IMR-90 (cell line): ENCODE data around the gene FJX1. TPM values are rescaled to one million over a fixed set of nuclear protein-coding genes. Genes with fewer than 3 reads are reported as not detected.

Experiments
- ATAC-seq: fragments of 200-7000 bp; cut with Tn5 transposase; 2 replicates; pipeline ENCODE4 v1.9.1; 2020; ENCODE audit warnings: low read depth, mild to moderate bottlenecking, moderate library complexity
- BruUV-seq: library from RNA; stranded (reverse); fragments of 400-500 nt; replicated peaks from 2 replicates; lab custom pipeline; 2021; lab: Mats Ljungman, UMichigan
- CTCF ChIA-PET: fragments of 300-600 bp; formaldehyde crosslinking; extraction: SDS; loops from one replicate; lab custom pipeline; 2021; ENCODE audit warnings: antibody characterized with exemption; lab: Yijun Ruan, JAX
- POLR2A ChIA-PET: fragments of 300-600 bp; sonication (Branson Sonifier 250); formaldehyde crosslinking; loops from one replicate; lab custom pipeline; 2022; ENCODE audit warnings: antibody characterized with exemption; ENCODE audit not compliant: unreplicated experiment; lab: Charles Lee
- DNase-seq: peaks from one replicate; pipeline ENCODE4 v3.0.0; 2013
- H2AFZ ChIP-seq: replicated peaks from 2 replicates; pipeline ENCODE3; 2013; ENCODE audit warnings: low read length, mild to moderate bottlenecking; ENCODE audit not compliant: poor library complexity
- H2AK5ac ChIP-seq: 2 replicates; pipeline ENCODE4 v1.6.1; 2013; ENCODE audit warnings: low read depth, low read length, inconsistent platforms
- H2AK9ac ChIP-seq: replicated peaks from 2 replicates; pipeline ENCODE3; 2013; ENCODE audit warnings: mild to moderate bottlenecking, low read depth, low read length, moderate library complexity; ENCODE audit not compliant: poor library complexity
- H2BK120ac ChIP-seq: 2 replicates; pipeline ENCODE4 v1.6.1; 2013; ENCODE audit warnings: low read depth, low read length, inconsistent platforms
- H2BK15ac ChIP-seq: 3 replicates; pipeline ENCODE4 v1.6.1; 2013; ENCODE audit warnings: low read depth, low read length, inconsistent platforms
- H2BK20ac ChIP-seq: 2 replicates; pipeline ENCODE4 v1.6.1; 2013; ENCODE audit warnings: low read depth, mild to moderate bottlenecking, inconsistent platforms, low read length, moderate library complexity
- H2BK5ac ChIP-seq: 2 replicates; pipeline ENCODE4 v1.6.1; 2013; ENCODE audit warnings: mild to moderate bottlenecking, low read depth, low read length, inconsistent platforms; ENCODE audit not compliant: poor library complexity, severe bottlenecking
- H3K14ac ChIP-seq: replicated peaks from 2 replicates; pipeline ENCODE4 v1.6.1; 2013; ENCODE audit warnings: low read depth, low read length, inconsistent platforms
- H3K18ac ChIP-seq: 2 replicates; pipeline ENCODE4 v1.6.1; 2013; ENCODE audit warnings: low read depth, low read length, control low read depth
- H3K23ac ChIP-seq: 2 replicates; pipeline ENCODE4 v1.6.1; 2013; ENCODE audit warnings: low read depth, low read length, inconsistent platforms
- H3K27ac ChIP-seq: 2 replicates; pipeline ENCODE4 v1.5.1; 2013; ENCODE audit warnings: mild to moderate bottlenecking, control low read depth, low read length; ENCODE audit not compliant: insufficient read depth
- H3K27me3 ChIP-seq: 2 replicates; pipeline ENCODE4 v1.6.1; 2013; ENCODE audit warnings: low read length; ENCODE audit not compliant: control insufficient read depth, insufficient read depth
- H3K36me3 ChIP-seq: 2 replicates; pipeline ENCODE4 v1.6.1; 2013; ENCODE audit warnings: low read length, mixed read lengths; ENCODE audit not compliant: control insufficient read depth, insufficient read depth
- H3K4ac ChIP-seq: 2 replicates; pipeline ENCODE4 v1.6.1; 2013; ENCODE audit warnings: low read depth, low read length, inconsistent platforms
- H3K4me1 ChIP-seq: 2 replicates; pipeline ENCODE4 v1.6.1; 2013; ENCODE audit warnings: low read length, mixed read lengths; ENCODE audit not compliant: control insufficient read depth, insufficient read depth
- H3K4me2 ChIP-seq: 2 replicates; pipeline ENCODE4 v1.6.1; 2013; ENCODE audit warnings: low read depth, mild to moderate bottlenecking, control low read depth, low read length, moderate library complexity
- H3K4me3 ChIP-seq: 2 replicates; pipeline ENCODE4 v1.5.1; 2013; ENCODE audit warnings: low read depth, mild to moderate bottlenecking, control low read depth, low read length, moderate library complexity; ENCODE audit not compliant: insufficient read depth
- H3K56ac ChIP-seq: 2 replicates; pipeline ENCODE4 v1.6.1; 2013; ENCODE audit warnings: low read length, inconsistent platforms; ENCODE audit not compliant: insufficient read depth; ENCODE audit errors: extremely low read depth
- H3K79me1 ChIP-seq, 2 experiments: 2 replicates each; pipeline ENCODE4 v1.6.1; 2013; ENCODE audit warnings: low read length in 2 of 2, inconsistent platforms in 1 of 2, low read depth in 1 of 2
- H3K9ac ChIP-seq: 2 replicates; pipeline ENCODE4 v1.6.1; 2013; ENCODE audit warnings: low read depth, low read length, control low read depth
- H3K9me1 ChIP-seq: 2 replicates; pipeline ENCODE4 v1.6.1; 2013; ENCODE audit warnings: low read length, inconsistent platforms; ENCODE audit not compliant: insufficient read depth
- H3K9me3 ChIP-seq: 2 replicates; pipeline ENCODE4 v1.6.1; 2013; ENCODE audit warnings: low read length; ENCODE audit not compliant: control insufficient read depth, insufficient read depth
- H4K20me1 ChIP-seq: 2 replicates; pipeline ENCODE4 v1.6.1; 2013; ENCODE audit warnings: low read length, inconsistent platforms; ENCODE audit not compliant: insufficient read depth
- H4K5ac ChIP-seq: 2 replicates; pipeline ENCODE4 v1.6.1; 2013; ENCODE audit warnings: mild to moderate bottlenecking, low read depth, low read length, control low read depth
- H4K8ac ChIP-seq, 2 experiments: 2 replicates each; pipeline ENCODE4 v1.6.1; 2013; ENCODE audit warnings: low read depth in 2 of 2, low read length in 2 of 2, control low read depth in 1 of 2, inconsistent platforms in 1 of 2
- H4K91ac ChIP-seq: 2 replicates; pipeline ENCODE4 v1.6.1; 2013; ENCODE audit warnings: low read depth, low read length, inconsistent platforms; ENCODE audit not compliant: insufficient read depth
- CEBPB ChIP-seq: IDR thresholded peaks from 2 replicates; pipeline ENCODE4 v1.6.1; 2012; ENCODE audit warnings: low read depth, low read length, improper control_type of control experiment
- RFX5 ChIP-seq: IDR thresholded peaks from 2 replicates; pipeline ENCODE4 v1.8.0; 2012; ENCODE audit warnings: low read depth, mild to moderate bottlenecking, low read length, moderate library complexity
- WGBS, 2 experiments: methylation state at CpG; one replicate each; pipeline versions ENCODE4 v1.1.5 to v1.1.7; 2013; ENCODE audit warnings: missing lambda C conversion rate in 2 of 2; ENCODE audit not compliant: insufficient read length in 1 of 2; ENCODE audit errors: extremely low coverage in 2 of 2; 5-methylcytosine and 5-hydroxymethylcytosine counted together
- dilution Hi-C: fragments of 300-500 bp; cut with HindIII; formaldehyde crosslinking; loops from one replicate; pipeline ENCODE4 v1.14.3; 2018; ENCODE audit warnings: low sequenced_read_pairs; ENCODE audit not compliant: unreplicated experiment
- in situ Hi-C: fragments of 300-500 bp; cut with MboI; formaldehyde crosslinking; loops from 3 replicates; pipeline ENCODE4 v1.14.3; 2019; ENCODE audit warnings: low sequenced_read_pairs, inconsistent platforms, mixed read lengths
- intact Hi-C: fragments of 100-400 bp; cut with micrococcal nuclease; formaldehyde crosslinking; loops from 2 replicates; pipeline ENCODE4 v1.10.0; 2022
- polyA plus RNA-seq, 3 experiments: library from polyadenylated mRNA; depleted of rRNA; stranded (reverse); fragments of >200 nt; gene quantifications; 2 replicates each; pipeline ENCODE4 v1.2.3, GENCODE V29; 2012; ENCODE audit warnings: low replicate concordance in 1 of 3
- total RNA-seq: library from RNA; depleted of rRNA; stranded (reverse); fragments of >200 nt; gene quantifications from 2 replicates; pipeline ENCODE4 v1.2.3, GENCODE V29; 2012
- TF ChIP-seq, protein P1 (sequence below): fragments of 150-350 bp; IDR thresholded peaks from 2 replicates; pipeline ENCODE4 v1.6.1; 2016; ENCODE audit warnings: low read depth, mild to moderate bottlenecking, low read length, moderate library complexity, borderline replicate concordance

FJX1 gene
- total and polyA plus RNA-seq, 2 of the 4 experiments (the other 2 are of a cell fraction) = 8.4 to 11.2 TPM

DNA sequence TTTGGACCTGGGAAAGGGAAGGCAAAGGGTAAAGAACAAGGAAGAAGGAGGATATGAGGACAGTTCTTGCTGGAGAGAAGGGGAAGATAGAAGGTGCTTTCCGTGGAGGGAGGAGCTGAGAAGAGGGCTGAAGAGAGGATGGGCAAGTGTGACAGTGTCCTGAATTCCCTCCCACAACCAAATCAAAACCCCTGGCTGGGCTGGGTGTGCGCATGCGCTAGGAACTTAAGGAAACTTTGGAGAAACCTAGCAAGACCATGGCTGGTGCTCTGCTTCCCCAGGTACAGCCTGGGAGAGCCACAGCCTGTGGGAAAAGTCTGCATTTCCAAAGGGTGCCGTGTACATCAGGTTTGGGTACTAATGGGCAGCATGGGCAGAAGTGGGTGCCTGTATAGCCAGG lies 29.0 kb upstream of the FJX1 start:
- no TSS peak for BruUV-seq
- Histone ChIP-seq H2AFZ (peak overlapping the region; percentile 28), H3K79me1 (no peaks in the 10 kb centered on the region), H2BK5ac (peak overlapping the region; percentile 55), H3K4me2 (no peak overlapping the region), H2BK15ac (peak overlapping the region; percentile 59), H3K23ac (peak overlapping the region; percentile 86), H3K14ac (peak overlapping the region; percentile 88), H3K9me1 (peaks cover 20% of the 10 kb centered on the region), H3K9me3 (no peaks in the 10 kb centered on the region), H4K8ac (peak overlapping the region; percentile 12 to 76; a peak in 3 of 4 replicates), H2BK20ac (peak overlapping the region; percentile 94), H4K20me1 (no peaks in the 10 kb centered on the region), H3K27me3 (no peaks in the 10 kb centered on the region), H3K27ac (peak overlapping the region; percentile 69), H3K4me3 (no peak overlapping the region), H3K4me1 (peaks cover 19% of the 10 kb centered on the region), H4K5ac (peak overlapping the region; percentile 43), H2AK5ac (peak overlapping the region; percentile 96), H3K56ac (peak overlapping the region; percentile 5; the same call in 1 of the 2 replicates), H4K91ac (peak overlapping the region; percentile 73), H3K36me3 (no peaks in the 10 kb centered on the region), H3K9ac (no peak overlapping the region), H2AK9ac (peak overlapping the region; percentile 35), H3K18ac (peak overlapping the region; percentile 83), H2BK120ac (peak overlapping the region; percentile 91), H3K4ac (peak overlapping the region; percentile 90)
- no CpG with 5 or more reads among the region's 4 CpGs for WGBS, 2 experiments
- POLR2A ChIA-PET = no interaction called here
- in situ Hi-C loops = no loop called here
- CTCF ChIA-PET = no interaction called here
- intact Hi-C loops = no loop called here
- TF ChIP-seq CEBPB (no peak), RFX5 (no peak)
- TF ChIP-seq, protein P1, sequence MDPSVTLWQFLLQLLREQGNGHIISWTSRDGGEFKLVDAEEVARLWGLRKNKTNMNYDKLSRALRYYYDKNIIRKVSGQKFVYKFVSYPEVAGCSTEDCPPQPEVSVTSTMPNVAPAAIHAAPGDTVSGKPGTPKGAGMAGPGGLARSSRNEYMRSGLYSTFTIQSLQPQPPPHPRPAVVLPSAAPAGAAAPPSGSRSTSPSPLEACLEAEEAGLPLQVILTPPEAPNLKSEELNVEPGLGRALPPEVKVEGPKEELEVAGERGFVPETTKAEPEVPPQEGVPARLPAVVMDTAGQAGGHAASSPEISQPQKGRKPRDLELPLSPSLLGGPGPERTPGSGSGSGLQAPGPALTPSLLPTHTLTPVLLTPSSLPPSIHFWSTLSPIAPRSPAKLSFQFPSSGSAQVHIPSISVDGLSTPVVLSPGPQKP = no peak
- no peak for ATAC-seq
- no peak for DNase-seq
- dilution Hi-C loops = no loop called here
